ENCODE results near the gene COL10A1. TPM values are rescaled to one million over a fixed set of nuclear protein-coding genes. Genes with fewer than 3 reads are reported as not detected.

COL10A1 gene
- total and polyA plus RNA-seq, 8 donors = 0.07 to 15.4 (median 1.7) TPM; not detected in 4

GRCh38 chr6:116145803-116146675, 20.1 kb upstream of the COL10A1 start:
- no peak for DNase-seq
- H3K4me3 ChIP-seq = no peak overlapping the region
- H3K27me3 ChIP-seq = no peaks in the 10 kb centered on the region
- peak in 1 of 4 donors; percentile 24 for ATAC-seq
- no peak for FAIRE-seq
- peaks cover 0 to 6% (median 0%) of the 10 kb centered on the region in 3 donors for H3K4me1 ChIP-seq
- H3K27ac ChIP-seq = no peak overlapping the region
- H3K36me3 ChIP-seq = no peaks in the 10 kb centered on the region
- 59 to 63% methylated on average over 4 of the region's 4 CpGs for WGBS, 2 donors
- TF ChIP-seq, protein P1, sequence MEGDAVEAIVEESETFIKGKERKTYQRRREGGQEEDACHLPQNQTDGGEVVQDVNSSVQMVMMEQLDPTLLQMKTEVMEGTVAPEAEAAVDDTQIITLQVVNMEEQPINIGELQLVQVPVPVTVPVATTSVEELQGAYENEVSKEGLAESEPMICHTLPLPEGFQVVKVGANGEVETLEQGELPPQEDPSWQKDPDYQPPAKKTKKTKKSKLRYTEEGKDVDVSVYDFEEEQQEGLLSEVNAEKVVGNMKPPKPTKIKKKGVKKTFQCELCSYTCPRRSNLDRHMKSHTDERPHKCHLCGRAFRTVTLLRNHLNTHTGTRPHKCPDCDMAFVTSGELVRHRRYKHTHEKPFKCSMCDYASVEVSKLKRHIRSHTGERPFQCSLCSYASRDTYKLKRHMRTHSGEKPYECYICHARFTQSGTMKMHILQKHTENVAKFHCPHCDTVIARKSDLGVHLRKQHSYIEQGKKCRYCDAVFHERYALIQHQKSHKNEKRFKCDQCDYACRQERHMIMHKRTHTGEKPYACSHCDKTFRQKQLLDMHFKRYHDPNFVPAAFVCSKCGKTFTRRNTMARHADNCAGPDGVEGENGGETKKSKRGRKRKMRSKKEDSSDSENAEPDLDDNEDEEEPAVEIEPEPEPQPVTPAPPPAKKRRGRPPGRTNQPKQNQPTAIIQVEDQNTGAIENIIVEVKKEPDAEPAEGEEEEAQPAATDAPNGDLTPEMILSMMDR (IDR thresholded peaks at IDR 0.05) = no peak
- H3K9me3 ChIP-seq = no peaks in the 10 kb centered on the region
- intact Hi-C loops (cut with DNase I) = no loop called here

DNA sequence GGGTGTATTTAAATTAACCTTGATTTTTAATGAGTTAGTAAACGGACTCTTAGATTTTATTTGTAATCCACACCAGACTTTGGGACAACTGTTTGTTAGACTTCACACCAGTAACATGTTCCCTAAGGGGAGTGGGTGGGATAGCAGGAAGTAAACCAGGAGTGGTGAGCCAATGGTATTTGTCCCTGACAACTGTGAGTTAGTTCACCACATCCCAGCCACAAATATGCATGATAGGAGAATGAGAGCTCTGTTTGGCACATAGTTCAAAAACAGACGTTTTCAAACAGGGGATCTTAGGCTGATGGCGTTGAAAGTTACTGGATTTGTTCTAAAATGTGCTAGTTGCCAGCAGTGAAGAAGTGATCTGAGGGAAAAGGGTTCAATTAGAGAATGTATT, 18.7 kb upstream of the COL10A1 start:
- FAIRE-seq (no peak), DNase-seq (no peak), ATAC-seq (peak in 2 of 4 donors; percentile 21 to 56)
- TF ChIP-seq, protein P1 (IDR thresholded peaks at IDR 0.05) = no peak
- intact Hi-C loops (cut with DNase I) = no loop called here
- Histone ChIP-seq H3K36me3 (no peaks in the 10 kb centered on the region), H3K27ac (no peak overlapping the region), H3K4me1 (peaks cover 0 to 6% (median 0%) of the 10 kb centered on the region in 3 donors), H3K27me3 (no peaks in the 10 kb centered on the region), H3K9me3 (no peaks in the 10 kb centered on the region), H3K4me3 (no peak overlapping the region)
- WGBS, 2 donors = 63 to 65% methylated on average over 3 of the region's 3 CpGs

- ATAC-seq (no peak), DNase-seq (no peak), FAIRE-seq (no peak)
- TF ChIP-seq, protein P1 (IDR thresholded peaks at IDR 0.05) = no peak
- Histone ChIP-seq H3K27me3 (no peaks in the 10 kb centered on the region), H3K4me1 (peaks cover 0 to 2% (median 0%) of the 10 kb centered on the region in 3 donors), H3K9me3 (no peaks in the 10 kb centered on the region), H3K4me3 (no peak overlapping the region), H3K36me3 (no peaks in the 10 kb centered on the region), H3K27ac (no peak overlapping the region)
- intact Hi-C loops (cut with DNase I) = no loop called here
- WGBS, 2 donors = 88 to 90% methylated on average over 4 of the region's 4 CpGs
Observed at GRCh38 chr6:116139917-116140316, 14.0 kb upstream of the COL10A1 start.

DNA sequence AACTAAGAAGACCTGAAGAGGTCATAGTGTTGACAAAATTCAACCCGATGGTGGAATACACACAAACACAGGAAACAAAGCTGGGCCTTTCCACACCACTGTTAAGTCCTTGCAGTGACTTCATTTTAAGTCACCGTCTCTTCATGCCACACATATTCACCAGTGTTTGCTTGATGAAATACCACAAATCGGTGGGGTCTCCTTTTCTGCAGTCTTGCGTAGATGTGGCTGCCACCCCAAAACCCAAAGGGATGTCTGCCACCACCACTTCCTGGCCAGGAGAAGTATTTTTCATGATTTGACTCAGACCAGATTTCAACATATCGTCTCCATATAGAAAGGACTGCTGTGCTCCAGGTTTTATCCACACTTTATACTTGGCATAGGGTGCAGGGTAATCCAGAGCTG, 11.0 kb upstream of the COL10A1 start:
- intact Hi-C loops (cut with DNase I) = no loop called here
- Histone ChIP-seq H3K4me1 (no peaks in the 10 kb centered on the region), H3K9me3 (no peaks in the 10 kb centered on the region), H3K36me3 (no peaks in the 10 kb centered on the region), H3K4me3 (no peak overlapping the region), H3K27ac (no peak overlapping the region), H3K27me3 (no peaks in the 10 kb centered on the region)
- WGBS, 2 donors = 94 to 96% methylated on average over 5 of the region's 5 CpGs
- TF ChIP-seq, protein P1 (IDR thresholded peaks at IDR 0.05) = no peak
- ATAC-seq (no peak), DNase-seq (no peak), FAIRE-seq (no peak)

DNA sequence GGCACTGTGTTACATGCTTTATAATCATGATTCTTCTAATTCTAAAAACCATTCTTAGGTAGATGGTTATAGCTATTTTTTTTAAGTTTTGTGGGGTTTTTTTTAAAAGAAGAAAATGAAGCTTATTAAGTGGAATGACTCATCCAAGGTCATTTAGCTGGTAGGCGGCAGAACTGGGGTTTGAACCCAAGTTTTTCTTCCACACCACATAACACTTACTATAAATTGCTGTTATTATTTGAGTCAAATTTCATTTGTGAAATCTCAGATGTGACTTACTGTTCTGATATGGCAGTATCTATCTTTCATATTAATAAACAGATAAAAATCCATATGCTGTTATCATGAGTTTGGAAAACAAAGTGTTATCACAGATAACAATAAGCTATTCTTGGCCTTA, 10.4 kb upstream of the COL10A1 start:
- H3K4me1 ChIP-seq = no peaks in the 10 kb centered on the region
- TF ChIP-seq, protein P1 (IDR thresholded peaks at IDR 0.05) = no peak
- no peaks in the 10 kb centered on the region for H3K36me3 ChIP-seq
- 93 to 96% methylated on average over 1 of the region's 1 CpG for WGBS, 2 donors
- FAIRE-seq (no peak), ATAC-seq (no peak), DNase-seq (no peak)
- H3K27me3 ChIP-seq = no peaks in the 10 kb centered on the region
- H3K9me3 ChIP-seq = no peaks in the 10 kb centered on the region
- intact Hi-C loops (cut with DNase I) = no loop called here
- H3K4me3 ChIP-seq = no peak overlapping the region
- no peak overlapping the region for H3K27ac ChIP-seq
